ENCODE data around the gene EXOC7.

GRCh38 chr17:76122431-76123190 is 19.0 kb upstream of the EXOC7 start:
- TF ChIP-seq, protein P1, sequence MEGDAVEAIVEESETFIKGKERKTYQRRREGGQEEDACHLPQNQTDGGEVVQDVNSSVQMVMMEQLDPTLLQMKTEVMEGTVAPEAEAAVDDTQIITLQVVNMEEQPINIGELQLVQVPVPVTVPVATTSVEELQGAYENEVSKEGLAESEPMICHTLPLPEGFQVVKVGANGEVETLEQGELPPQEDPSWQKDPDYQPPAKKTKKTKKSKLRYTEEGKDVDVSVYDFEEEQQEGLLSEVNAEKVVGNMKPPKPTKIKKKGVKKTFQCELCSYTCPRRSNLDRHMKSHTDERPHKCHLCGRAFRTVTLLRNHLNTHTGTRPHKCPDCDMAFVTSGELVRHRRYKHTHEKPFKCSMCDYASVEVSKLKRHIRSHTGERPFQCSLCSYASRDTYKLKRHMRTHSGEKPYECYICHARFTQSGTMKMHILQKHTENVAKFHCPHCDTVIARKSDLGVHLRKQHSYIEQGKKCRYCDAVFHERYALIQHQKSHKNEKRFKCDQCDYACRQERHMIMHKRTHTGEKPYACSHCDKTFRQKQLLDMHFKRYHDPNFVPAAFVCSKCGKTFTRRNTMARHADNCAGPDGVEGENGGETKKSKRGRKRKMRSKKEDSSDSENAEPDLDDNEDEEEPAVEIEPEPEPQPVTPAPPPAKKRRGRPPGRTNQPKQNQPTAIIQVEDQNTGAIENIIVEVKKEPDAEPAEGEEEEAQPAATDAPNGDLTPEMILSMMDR (IDR thresholded peaks at IDR 0.05): no peak
- TF ChIP-seq POLR2AphosphoS5 (IDR thresholded peaks at IDR 0.05): no peak

Data from prostate gland (tissue), 2 donors.